ENCODE measurements around the gene PGGHG.
"Not testable (repeated sequence)": the region's sequence is repeated elsewhere in the genome, so short reads cannot be mapped to it uniquely, and the experiment has no call there.

Gene PGGHG

DNA sequence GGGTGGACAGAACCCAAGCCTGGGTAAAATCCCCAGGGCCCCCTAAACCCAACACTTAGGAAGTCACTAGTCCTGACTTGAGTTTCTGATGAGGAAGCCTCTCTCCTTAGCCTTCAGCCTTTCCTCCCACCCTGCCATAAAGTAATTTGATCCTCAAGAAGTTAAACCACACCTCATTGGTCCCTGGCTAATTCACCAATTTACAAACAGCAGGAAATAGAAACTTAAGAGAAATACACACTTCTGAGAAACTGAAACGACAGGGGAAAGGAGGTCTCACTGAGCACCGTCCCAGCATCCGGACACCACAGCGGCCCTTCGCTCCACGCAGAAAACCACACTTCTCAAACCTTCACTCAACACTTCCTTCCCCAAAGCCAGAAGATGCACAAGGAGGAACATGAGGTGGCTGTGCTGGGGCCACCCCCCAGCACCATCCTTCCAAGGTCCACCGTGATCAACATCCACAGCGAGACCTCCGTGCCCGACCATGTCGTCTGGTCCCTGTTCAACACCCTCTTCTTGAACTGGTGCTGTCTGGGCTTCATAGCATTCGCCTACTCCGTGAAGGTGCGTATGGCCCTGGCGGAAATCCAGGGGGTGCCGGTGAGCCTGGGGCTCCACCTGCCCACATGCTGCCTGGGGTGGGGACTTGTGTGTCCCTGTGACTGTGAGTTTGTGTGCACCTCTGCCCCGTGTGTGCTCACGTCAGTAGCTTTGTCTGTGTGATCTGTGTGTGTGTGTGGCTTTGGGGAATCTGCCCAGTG, 25.0 kb downstream of the PGGHG start, which contains the start of gene IFITM1:
Gene IFITM1 (plus strand): TSS at position 254 of the 767 bp plus-strand sequence. CDS start 131 bp downstream, at position 385.
- DNase-seq (ENCODE audit: low spot score) = peak; percentile 65

DNA sequence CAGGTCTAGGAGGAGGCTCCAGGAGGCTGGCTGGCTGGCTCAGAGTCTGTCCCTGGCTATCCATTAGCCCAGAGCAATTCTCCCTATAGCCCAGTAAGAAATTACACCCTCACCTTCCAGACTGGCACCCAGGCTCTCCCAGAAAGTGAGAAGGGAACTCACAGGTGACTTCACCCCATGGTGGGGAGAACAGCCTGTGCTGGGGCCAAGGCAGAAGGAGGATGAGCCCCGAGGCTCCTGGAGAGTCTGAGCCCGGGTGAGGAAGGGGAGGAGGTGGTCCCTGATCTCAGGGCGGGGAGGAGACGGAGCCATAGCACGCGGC, 25.6 kb downstream of the PGGHG start:
- DNase-seq (ENCODE audit: low spot score) = not testable (repeated sequence)

DNA sequence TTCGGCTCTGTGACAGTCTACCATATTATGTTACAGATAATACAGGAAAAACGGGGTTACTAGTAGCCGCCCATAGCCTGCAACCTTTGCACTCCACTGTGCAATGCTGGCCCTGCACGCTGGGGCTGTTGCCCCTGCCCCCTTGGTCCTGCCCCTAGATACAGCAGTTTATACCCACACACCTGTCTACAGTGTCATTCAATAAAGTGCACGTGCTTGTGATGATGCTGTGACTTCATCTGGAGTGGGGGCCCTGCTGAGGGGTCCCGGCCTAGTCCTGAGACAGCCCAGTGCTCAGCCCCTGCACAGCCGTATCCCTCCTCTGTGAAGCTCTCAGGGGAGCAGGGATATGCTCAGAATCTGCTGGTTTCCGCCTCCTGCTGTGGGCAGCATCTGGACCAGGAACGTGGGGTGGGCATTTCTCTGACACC, 26.1 kb downstream of the PGGHG start:
- DNase-seq (ENCODE audit: low spot score) = no peak

GRCh38 chr11:315516-315994, 26.6 kb downstream of the PGGHG start:
- no peak for DNase-seq (ENCODE audit: low spot score)

- no peak for DNase-seq (ENCODE audit: low spot score)
Observed at GRCh38 chr11:316031-316701, 27.2 kb downstream of the PGGHG start.

- DNase-seq (ENCODE audit: low spot score) = peak; percentile 44
Observed at GRCh38 chr11:316891-317301, 28.0 kb downstream of the PGGHG start.

DNA sequence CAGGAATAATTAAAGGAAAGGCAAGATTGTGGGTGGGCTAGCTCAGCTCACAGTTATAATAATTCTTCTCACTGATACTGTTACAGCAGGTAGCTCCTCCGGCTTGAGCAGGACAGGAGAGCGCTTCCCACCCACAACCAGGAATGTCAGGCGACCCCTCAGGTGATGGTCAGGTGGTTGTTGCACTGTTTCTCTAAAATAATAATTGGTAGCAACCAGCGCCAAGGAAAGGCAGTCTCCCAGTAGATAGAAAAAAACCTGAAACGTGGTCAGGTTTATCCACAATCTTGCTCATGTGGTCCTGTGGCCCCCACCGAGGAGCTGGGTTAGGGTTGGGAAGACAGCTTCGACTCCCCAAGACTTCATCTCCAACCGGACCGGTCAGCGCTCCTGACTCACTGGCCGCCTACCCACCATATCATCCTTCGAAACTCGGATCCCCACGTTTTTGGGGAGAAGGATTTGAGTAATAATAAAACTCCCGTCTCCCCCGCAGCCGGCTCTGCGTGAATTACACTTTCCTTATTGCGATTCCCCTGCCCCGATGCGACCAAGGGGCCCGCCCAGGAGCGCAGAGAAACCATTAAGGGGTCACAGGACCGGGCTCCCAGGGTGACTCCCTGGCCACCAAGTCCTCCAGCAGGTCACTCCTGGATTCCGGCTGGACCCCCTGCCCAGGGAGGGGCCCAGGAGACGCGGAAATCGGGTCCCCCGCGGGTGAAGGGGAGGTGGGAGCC, 28.9 kb downstream of the PGGHG start:
- DNase-seq (ENCODE audit: low spot score) = not testable (repeated sequence)

GRCh38 chr11:318405-319120, 29.6 kb downstream of the PGGHG start:
- not testable (repeated sequence) for DNase-seq (ENCODE audit: low spot score)

DNA sequence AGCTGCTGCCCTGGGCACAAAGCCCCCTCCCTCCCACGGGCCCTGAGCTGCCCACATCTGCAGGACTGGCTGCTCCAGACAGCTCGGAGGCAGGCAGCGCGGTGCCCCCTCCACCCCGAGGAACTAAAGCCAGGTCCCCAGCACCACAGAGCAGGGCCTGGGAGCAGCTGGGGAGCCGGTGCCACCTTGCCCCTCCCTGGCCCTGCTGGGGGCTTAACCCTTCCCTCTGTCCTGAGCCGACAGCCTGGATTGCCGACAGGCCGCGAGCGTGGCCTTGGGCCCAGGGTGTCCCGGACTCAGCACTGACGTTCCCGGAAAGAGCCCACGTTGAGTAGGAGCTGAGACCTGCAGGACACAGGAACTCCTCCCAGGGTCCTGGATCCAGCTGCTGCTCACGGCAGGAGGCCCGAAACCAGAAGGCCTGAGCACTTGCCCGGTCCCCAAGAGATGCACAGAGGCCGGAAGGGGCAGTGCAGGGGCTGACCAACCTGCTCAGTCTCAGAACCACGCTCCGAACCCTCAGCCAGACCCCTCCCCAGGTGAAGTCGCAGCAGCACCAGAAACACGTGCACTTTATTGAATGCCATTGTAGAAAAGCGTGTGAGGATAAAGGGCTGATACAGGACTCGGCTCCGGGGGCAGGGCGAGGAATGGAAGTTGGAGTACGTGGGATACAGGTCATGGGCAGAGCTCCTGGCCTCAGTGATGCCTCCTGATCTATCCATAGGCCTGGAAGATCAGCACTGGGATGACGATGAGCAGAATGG, 30.4 kb downstream of the PGGHG start:
- not testable (repeated sequence) for DNase-seq (ENCODE audit: low spot score)

DNA sequence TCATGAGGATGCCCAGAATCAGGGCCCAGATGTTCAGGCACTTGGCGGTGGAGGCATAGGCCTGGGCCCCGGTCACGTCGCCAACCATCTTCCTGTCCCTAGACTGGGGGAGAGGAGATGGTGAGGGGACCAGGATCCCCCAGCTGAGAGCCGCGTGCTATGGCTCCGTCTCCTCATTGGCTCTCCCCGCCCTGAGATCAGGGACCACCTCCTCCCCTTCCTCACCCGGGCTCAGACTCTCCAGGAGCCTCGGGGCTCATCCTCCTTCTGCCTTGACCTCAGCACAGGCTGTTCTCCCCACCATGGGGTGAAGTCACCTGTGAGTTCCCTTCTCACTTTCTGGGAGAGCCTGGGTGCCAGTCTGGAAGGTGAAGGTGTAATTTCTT, 31.0 kb downstream of the PGGHG start:
- DNase-seq (ENCODE audit: low spot score) = not testable (repeated sequence)

- DNase-seq (ENCODE audit: low spot score) = no peak
Observed at GRCh38 chr11:324156-324555, 35.2 kb downstream of the PGGHG start.

DNA sequence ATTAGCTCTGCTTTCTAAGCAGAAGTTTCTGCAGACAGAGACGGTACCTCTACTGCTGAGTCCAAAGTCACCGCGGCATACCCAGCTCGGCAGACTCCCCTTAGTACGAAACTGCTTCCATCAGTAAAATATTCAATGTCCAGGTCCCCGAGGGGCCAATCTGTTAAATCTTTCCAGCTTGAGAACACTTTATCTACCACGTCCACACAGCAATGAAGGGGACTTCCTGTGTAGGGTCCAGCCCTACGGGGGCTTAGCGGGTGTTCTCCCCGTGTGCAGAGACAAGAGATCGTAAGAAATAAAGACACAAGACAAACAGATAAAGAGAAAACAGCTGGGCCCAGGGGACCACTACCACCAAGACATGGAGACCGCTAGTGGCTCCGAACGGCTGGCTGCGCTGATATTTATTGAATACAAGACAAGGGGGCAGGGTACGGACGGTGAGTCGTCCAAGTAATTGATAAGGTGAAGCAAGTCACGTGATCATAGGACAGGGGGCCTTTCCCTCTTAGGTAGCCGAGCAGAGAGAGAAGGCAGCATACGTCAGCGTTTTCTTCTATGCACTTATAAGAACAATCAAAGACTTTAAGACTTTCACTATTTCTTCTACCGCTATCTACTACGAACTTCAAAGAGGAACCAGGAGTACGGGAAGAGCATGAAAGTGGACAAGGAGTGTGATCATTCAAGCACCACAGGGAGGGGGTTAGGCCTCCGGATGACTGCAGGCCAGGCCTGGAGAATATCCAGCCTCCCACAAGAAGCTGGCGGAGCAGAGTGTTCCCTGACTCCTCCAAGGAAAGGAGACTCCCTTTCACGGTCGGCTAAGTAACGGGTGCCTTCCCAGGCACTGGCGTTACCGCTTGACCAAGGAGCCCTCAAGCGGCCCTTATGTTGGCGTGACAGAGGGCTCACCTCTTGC, 35.9 kb downstream of the PGGHG start:
- not testable (repeated sequence) for DNase-seq (ENCODE audit: low spot score)

- no peak for DNase-seq (ENCODE audit: low spot score)
Observed at GRCh38 chr11:325796-326591, 37.1 kb downstream of the PGGHG start.

DNA sequence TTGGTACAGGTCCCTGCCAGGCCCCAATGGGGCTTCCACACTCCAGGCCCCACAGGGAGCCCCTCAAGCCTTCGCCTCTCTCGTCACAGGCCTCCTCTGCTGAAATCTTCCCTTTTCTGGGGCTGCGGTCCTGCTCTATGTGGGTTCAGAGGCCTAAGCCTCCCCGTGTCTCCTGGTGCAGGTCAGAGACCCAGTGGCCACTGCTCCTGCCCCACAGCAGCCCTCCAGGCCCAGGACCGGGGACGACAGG, 37.6 kb downstream of the PGGHG start:
- no peak for DNase-seq (ENCODE audit: low spot score)

- peak; percentile 54 for DNase-seq (ENCODE audit: low spot score)
Observed at GRCh38 chr11:326842-327580, 38.1 kb downstream of the PGGHG start.

DNA sequence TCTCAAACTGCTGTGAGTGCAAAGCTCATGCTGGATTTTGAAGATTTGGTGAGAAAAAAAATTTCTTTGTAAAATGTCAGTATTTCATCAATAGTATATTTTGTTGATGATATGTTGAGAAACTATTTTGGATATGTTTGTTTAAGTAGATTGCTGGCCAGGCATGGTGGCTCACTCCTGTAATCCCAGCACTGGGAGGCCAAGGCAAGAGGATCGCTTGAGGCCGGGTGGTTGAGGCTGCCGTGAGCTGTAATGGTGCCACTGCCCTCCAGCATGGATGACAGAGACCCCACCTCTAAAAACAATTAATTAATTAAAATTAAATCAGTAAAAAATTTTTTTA, 38.6 kb downstream of the PGGHG start:
- no peak for DNase-seq (ENCODE audit: low spot score)

DNA sequence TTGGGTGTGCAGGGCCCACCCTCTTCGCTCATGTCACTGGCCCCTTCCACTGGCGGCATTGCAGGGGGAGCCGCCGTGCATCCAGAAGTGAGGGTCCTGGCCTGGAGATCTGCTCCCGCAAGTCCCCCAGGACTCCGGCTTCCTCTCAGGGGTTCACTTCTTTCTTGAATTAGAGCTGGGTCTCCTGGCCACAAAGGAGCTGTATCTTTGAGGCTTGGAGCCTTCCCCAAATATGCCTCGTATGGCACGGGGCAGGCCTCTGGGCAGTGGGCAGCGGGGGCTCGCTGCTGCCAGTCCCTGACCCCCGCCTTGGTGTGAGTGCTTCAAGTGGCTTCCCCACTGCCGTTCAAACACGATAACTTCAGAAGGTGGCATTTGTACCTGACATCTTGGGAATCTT, 39.1 kb downstream of the PGGHG start:
- DNase-seq (ENCODE audit: low spot score) = no peak

DNA sequence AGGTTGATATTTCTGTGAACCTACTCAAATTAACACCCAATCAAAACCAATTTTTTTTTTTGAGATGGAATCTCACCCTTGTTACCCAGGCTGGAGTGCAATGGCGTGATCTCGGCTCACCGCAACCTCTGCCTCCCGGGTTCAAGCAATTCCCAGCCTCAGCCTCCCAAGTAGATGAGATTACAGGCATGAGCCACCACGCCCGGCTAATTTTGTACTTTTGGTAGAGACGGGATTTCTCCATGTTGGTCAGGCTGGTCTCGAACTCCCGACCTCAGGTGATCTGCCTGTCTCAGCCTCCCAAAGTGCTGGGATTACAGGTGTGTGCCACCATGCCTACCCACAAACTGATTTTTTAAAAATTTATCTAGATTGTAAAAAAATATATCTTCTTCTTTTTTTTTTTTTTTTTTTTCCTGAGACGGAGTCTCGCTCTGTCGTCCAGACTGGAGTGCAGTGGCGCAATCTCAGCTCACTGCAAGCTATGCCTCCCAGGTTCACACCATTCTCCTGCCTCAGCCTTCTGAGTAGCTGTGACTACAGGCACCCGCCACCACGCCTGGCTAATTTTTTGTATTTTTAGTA, 39.7 kb downstream of the PGGHG start:
- not testable (repeated sequence) for DNase-seq (ENCODE audit: low spot score)

DNA sequence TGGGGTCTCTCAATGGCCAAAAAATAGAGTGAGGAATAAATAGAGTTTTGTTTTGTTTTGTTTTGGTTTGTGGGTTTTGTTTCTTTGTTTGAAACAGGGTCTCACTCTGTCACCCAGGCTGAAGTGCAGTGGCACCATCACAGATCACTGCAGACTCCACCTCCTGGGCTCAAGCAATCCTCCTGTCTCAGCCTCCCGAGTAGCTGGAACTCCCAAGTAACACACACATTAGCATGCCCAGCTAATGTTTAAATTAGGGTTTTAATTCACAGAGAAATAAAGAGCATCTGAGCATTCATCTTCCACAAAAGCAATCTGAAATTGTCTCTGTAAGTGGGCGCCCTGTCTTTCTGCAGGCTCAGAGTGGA, 40.9 kb downstream of the PGGHG start:
- no peak for DNase-seq (ENCODE audit: low spot score)

Measured in CD4-positive, alpha-beta T cell treated with Interleukin-15 for 4 hours (primary cell).